ENCODE data around the gene CYP4X1.
"Not testable (repeated sequence)": the region's sequence is repeated elsewhere in the genome, so short reads cannot be mapped to it uniquely, and the experiment has no call there.

CYP4X1 gene, protein sequence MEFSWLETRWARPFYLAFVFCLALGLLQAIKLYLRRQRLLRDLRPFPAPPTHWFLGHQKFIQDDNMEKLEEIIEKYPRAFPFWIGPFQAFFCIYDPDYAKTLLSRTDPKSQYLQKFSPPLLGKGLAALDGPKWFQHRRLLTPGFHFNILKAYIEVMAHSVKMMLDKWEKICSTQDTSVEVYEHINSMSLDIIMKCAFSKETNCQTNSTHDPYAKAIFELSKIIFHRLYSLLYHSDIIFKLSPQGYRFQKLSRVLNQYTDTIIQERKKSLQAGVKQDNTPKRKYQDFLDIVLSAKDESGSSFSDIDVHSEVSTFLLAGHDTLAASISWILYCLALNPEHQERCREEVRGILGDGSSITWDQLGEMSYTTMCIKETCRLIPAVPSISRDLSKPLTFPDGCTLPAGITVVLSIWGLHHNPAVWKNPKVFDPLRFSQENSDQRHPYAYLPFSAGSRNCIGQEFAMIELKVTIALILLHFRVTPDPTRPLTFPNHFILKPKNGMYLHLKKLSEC
- 0 to 0.27 (median 0) reads per million in 4 donors for total RNA-seq

GRCh38 chr1:47023268-47024140 lies at the start of gene CYP4X1:
Gene CYP4X1, plus strand, starts transcription at chr1:47023669. Its CDS starts 149 bp downstream, at chr1:47023818.
- DNase-seq: no peak

DNA sequence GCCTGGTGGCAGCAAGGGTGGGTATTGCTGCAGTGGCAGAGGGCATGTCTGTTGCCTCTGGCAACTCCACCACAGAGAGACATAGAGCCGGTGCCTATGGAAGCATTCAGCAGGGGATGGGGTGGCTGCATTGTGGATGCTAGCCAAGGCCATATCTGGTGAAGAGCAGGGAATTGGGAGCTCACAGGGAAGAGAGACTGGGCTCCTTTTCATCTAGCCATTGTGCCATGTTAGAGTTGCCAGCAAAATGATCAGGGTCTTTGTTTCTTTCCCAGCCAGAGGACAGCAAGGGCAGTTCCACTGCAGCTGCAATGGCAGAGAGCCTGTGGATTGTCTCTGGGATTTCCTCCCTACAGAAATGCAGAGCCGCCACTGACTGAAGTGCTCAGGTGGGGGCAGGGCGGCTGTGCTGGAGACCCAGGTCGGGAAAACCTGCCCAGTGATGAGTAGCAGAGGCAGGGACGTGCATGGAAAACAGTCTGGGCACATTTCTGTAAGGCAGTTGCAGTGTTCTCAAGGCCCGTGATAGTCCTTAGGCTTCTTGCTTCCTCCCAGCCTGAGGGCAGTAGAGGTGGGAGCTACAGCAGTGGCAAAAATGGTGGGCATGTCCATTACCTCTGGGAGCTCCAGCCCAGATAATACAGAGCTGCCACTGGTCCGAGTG lies 40.2 kb upstream of the CYP4X1 start:
- DNase-seq: no peak

GRCh38 chr1:46983830-46984586 lies 39.5 kb upstream of the CYP4X1 start:
- no peak for DNase-seq

DNA sequence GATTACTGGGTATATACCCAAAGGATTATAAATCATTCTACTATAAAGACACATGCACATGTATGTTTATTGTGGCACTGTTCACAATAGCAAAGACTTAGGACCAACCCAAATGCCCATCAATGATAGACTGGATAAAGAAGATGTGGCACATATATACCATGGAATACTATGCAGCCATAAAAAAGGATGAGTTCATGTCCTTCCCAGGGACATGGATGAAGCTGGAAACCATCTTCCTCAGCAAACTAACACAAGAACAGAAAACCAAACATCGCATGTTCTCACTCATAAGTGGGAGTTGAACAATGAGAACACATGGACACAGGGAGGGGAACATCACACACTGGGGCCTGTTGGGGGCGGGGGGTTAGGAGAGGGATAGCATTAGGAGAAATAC lies 32.9 kb upstream of the CYP4X1 start:
- DNase-seq: not testable (repeated sequence)

DNA sequence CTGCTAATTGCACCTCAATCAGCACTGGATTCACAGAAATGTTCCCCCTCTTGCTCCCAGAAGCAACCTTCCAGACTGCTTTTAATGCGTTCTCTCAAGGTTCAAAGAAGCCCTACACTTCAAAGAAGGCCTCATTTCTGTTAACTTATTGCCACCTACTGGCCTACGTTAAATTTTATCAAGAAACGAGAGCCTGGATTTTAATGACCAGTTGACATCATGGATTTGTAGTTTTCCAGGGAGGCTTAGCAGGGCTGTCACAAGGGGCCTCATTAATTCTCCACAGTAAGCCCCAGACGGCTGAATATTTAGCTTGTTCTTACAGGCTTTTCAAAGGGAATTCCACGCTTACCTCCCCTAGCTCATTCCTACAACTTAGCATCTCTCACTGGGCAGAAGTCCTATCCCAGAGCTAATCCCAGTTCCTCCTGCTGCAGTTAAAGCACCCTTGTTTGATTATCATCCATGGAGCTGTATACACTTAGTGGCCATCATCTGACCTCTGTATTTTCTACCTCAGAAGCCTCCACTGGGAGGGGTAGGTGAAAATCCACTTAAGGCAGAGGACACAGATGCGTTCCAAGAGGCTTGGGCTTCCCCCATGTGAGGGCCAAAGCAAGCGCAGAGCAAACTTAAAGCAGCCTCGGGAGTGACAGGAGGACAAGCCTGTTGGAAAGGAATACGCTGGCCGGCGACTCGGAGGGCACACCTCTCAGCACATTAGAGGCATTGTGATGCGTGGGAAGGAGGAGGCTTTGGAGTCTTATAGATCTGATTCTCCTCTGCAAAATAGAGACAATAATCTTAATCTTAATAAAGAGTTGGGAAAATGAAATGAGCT lies 32.2 kb upstream of the CYP4X1 start:
- peak in 1 of 5 donors; percentile 4 for DNase-seq

DNA sequence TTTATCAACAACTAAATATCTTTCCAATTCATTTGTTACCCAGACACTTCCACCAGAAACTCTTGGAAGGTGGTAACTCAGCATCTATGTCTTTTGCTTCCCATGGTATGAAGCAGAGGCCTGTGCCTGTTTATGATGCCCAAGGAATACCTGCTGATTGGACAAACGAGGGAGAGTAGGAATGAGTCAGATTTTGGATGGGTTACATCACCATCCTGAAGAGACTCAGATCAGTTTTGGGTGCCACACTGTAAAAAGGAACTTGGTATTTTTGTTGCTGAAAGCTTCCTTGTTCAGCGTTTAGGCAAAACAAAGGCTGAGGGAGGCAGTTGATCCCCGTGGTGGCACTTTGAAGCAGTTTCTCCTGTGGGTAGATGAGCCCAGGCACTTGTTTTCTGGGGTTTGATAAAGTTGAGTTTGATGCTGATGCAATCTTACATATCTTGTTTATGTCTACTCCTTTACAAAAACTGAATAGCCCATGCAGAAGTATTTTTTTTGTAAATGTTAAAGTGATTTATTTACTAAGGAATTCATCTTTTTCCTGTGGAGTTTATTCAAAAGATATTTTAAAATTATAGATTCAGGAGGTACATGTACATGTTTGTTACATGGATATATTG lies 26.7 kb upstream of the CYP4X1 start:
- DNase-seq: no peak

DNA sequence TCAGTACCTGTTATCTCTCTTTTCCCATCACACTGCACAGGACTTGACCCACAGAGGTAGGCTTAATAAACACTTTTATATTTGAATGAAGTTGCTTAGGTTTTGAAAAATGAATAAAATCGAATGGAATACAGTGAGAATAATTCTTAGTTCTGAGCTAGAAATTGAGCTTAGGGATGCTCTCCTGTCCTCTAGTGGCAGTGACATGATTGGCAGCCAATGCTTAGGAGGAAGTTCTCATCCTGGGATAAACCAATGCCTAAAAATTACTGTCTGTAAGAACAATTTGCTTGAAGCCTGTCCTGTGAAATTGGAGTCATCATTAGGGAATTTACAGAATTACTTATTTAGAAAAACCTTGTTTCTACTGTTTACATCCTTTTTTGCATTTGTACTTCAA lies 21.3 kb upstream of the CYP4X1 start:
- DNase-seq: no peak

- no peak for DNase-seq
Measured at GRCh38 chr1:47003896-47004403, 19.5 kb upstream of the CYP4X1 start.

DNA sequence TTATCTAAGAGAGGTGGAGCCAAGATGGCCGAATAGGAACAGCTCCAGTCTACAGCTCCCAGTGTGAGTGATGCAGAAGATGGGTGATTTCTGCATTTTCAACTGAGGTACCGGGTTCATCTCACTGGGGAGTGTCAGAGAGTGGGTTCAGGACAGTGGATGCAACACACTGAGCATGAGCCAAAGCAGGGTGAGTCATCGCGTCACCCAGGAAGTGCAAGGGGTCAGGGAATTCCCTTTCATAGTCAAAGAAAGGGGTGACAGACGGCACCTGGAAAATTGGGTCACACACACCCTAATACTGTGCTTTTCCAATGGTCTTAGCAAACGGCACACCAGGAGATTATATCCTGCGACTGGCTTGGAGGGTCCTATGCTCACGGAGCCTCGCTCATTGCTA lies 17.0 kb upstream of the CYP4X1 start:
- DNase-seq: not testable (repeated sequence)

DNA sequence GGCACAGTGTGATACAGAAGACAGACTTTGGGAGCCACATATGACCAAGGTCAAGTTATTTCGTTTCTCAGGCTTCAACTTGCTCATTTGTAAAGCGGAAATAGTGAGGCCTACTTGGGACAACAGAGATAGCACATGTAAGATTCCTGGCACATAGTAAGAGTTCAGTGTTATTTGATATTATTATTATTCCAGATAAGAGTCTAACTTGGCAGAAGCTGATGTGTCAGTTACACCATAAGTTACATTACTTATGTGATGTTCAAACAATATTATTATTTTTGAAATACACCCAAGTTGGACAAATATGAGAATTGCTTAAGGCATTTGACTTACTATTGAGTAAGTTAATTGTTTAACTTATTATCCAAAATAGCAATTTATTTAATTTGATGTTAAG lies 10.2 kb upstream of the CYP4X1 start:
- DNase-seq: no peak

DNA sequence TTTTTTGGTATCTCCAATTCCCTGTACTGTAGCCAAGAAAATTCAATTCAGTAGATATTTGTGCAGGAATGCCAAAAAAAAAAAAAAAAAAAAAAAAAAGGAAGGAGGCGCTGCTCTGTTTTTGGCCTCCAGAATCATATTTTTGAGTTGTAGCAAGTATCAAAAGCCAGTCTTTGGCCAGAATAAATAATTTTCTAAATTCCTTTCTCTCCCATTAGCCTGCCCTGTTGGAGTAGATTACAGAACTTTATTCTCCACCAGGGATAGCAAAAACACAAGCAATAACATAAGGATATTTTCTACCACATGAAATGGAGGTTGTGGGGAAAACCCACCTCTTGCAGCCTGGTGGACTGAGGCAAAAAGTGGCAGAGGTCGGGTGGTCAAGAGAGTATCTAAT lies 2.4 kb upstream of the CYP4X1 start:
- no peak for DNase-seq

GRCh38 chr1:47024141-47024801 lies 802 bp downstream of the CYP4X1 start:
- DNase-seq: no peak

DNA sequence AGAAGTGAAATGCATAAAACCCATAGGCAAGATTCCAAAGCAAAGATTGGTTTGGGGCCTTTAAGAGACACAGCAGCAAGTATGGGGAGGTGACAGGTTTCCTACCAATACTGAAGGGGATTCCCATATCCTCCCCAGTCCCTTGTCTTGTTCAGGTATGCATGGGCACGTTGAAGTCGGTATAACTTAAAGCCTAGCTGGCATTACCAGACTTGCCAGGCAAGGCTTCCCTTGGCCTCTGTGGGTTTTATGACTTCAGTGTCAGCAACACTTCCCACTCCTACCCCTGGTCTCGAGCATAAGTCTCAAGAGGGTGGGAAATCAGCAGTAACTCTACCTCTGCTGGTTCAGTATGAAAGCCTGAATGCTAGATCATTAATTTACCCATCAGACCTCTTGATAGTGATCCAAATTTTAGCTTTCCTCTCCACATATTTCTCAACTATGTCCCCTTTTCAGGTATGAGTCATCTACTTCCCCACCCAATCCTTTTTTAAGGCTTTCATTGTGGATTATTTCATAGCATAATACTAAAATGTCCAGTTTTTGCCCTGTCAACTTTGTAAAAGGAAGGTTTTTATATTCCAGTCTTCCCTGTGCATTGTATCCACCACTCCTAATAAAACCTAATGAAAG lies 6.8 kb downstream of the CYP4X1 start:
- DNase-seq: no peak

DNA sequence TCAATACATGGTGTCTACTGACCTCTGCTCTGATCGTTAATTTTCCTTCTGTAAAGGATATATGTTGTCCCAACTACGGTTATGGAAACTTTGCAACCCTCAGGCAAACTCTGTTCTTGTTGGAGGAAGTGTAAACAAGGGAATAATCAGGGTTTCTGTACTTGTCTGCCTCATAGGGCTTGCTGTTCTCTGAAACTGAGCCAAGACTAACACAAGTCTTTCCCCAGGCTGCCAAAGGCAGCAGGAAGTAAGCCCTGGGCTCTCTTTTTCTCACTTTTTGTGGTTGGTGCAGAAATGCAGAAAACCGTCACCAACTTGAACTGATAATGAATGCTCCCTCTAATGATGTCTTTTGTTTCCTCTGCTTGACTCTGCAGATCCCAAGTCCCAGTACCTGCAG lies 7.6 kb downstream of the CYP4X1 start:
- no peak for DNase-seq

DNA sequence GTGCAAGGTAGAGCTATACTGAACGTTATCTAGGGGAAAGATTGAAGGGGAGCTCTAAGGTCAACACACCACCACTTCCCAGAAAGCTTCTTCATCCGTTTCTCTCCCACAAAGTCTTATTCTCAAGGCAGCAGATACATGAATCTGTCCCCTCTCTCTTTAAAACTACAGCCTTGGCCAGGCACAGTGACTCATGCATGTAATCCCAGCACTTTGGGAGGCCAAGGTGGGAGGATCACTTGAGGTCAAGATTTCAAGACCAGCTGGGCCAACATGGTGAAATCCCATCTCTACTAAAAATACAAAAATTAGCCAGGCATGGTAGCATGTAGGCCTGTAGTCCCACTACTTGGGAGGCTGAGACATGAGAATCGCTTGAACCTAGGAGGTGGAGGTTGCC lies 8.1 kb downstream of the CYP4X1 start:
- no peak for DNase-seq

GRCh38 chr1:47036764-47037163 lies 13.3 kb downstream of the CYP4X1 start:
- no peak for DNase-seq

- no peak for DNase-seq
Measured at GRCh38 chr1:47059376-47059775, 35.9 kb downstream of the CYP4X1 start.

- DNase-seq: no peak
Measured at GRCh38 chr1:47067097-47067594, 43.7 kb downstream of the CYP4X1 start, which contains the start of gene CYP4Z1. Gene CYP4Z1, plus strand, starts transcription at chr1:47067231. Its CDS starts 260 bp downstream, at chr1:47067491.

- DNase-seq: not testable (repeated sequence)
Measured at GRCh38 chr1:47069080-47069479, 45.6 kb downstream of the CYP4X1 start.
